H1 (cell line): ENCODE results near the gene LILRB3. TPM values are rescaled to one million over a fixed set of nuclear protein-coding genes. Genes with fewer than 3 reads are reported as not detected.

Experiments
- CTCF ChIA-PET: fragments of 300-600 bp; sonication (Branson Sonifier 250); formaldehyde crosslinking; loops from one replicate; lab custom pipeline; 2021; ENCODE audit not compliant: partially characterized antibody; lab: Charles Lee
- POLR2A ChIA-PET: fragments of 300-600 bp; sonication (Branson Sonifier 250); formaldehyde crosslinking; loops from one replicate; lab custom pipeline; 2021; ENCODE audit warnings: inconsistent platforms; ENCODE audit not compliant: partially characterized antibody; lab: Charles Lee
- DNase-seq, 2 experiments: peaks; one replicate each; pipeline versions ENCODE4 v3.0.0 to v3.0.0-alpha.2; 2010 to 2022; ENCODE audit warnings: low spot score in 2 of 2, low read depth in 1 of 2, mixed read lengths in 1 of 2
- FAIRE-seq: peaks from 2 replicates; lab custom pipeline; 2011; peaks lifted over from hg19 to GRCh38; lab: Jason Lieb, UNC
- H2AFZ ChIP-seq: 2 replicates; pipeline ENCODE4 v1.8.1; 2012; ENCODE audit warnings: low read length, inconsistent platforms
- H2AK5ac ChIP-seq: 2 replicates; pipeline ENCODE4 v1.6.1; 2013; ENCODE audit warnings: low read depth, low read length
- H2BK120ac ChIP-seq: replicated peaks from 2 replicates; pipeline ENCODE3; 2013; ENCODE audit warnings: low read depth, low read length, inconsistent platforms
- H2BK12ac ChIP-seq: 2 replicates; pipeline ENCODE4 v1.6.1; 2013; ENCODE audit warnings: low read depth, low read length
- H2BK15ac ChIP-seq: 2 replicates; pipeline ENCODE4 v1.6.1; 2013; ENCODE audit warnings: low read length
- H2BK20ac ChIP-seq: 2 replicates; pipeline ENCODE4 v1.6.1; 2013; ENCODE audit warnings: low read length
- H2BK5ac ChIP-seq: 2 replicates; pipeline ENCODE4 v1.6.1; 2013; ENCODE audit warnings: low read depth, low read length
- H3K14ac ChIP-seq: 2 replicates; pipeline ENCODE4 v1.6.1; 2013; ENCODE audit warnings: inconsistent platforms; ENCODE audit not compliant: insufficient read length
- H3K18ac ChIP-seq: 2 replicates; pipeline ENCODE4 v1.6.1; 2013; ENCODE audit warnings: low read length; ENCODE audit errors: extremely low read depth
- H3K23ac ChIP-seq: 2 replicates; pipeline ENCODE4 v1.6.1; 2013; ENCODE audit warnings: inconsistent platforms; ENCODE audit not compliant: insufficient read length
- H3K23me2 ChIP-seq: 2 replicates; pipeline ENCODE4 v1.6.1; 2013; ENCODE audit warnings: low read depth, low read length
- H3K27ac ChIP-seq: 2 replicates; pipeline ENCODE4 v1.6.1; 2011; ENCODE audit warnings: low read depth, low read length, inconsistent platforms
- H3K27me3 ChIP-seq, 4 experiments: replicated peaks in 1 of 4; 1 replicate in 1 of 4; 2 replicates in 3 of 4; pipeline versions ENCODE4 v1.6.1 to v1.8.1; 2011 to 2013; ENCODE audit warnings: low read length in 3 of 4, mild to moderate bottlenecking in 3 of 4, inconsistent platforms in 2 of 4, mixed read lengths in 2 of 4, moderate library complexity in 1 of 4; ENCODE audit not compliant: control insufficient read depth in 3 of 4, insufficient read depth in 3 of 4; ENCODE audit errors: extremely low read depth in 1 of 4
- H3K36me3 ChIP-seq, 4 experiments: 2 replicates each; pipeline versions ENCODE4 v1.6.1 to v1.8.1; 2011 to 2013; ENCODE audit warnings: mild to moderate bottlenecking in 4 of 4, low read length in 3 of 4, moderate library complexity in 2 of 4, control low read depth in 1 of 4, inconsistent platforms in 1 of 4; ENCODE audit not compliant: insufficient read depth in 4 of 4, control insufficient read depth in 2 of 4
- H3K4ac ChIP-seq: replicated peaks from 2 replicates; pipeline ENCODE3; 2013; ENCODE audit warnings: low read length, low read depth, mixed read lengths, inconsistent platforms; ENCODE audit not compliant: insufficient read length
- H3K4me1 ChIP-seq, 4 experiments: replicated peaks in 1 of 4; 1 replicate in 1 of 4; 2 replicates in 3 of 4; pipeline versions ENCODE4 v1.6.1 to v1.8.1; 2011 to 2013; ENCODE audit warnings: low read length in 3 of 4, inconsistent platforms in 2 of 4, mixed read lengths in 1 of 4; ENCODE audit not compliant: insufficient read depth in 4 of 4, control insufficient read depth in 3 of 4
- H3K4me2 ChIP-seq, 2 experiments: 2 replicates each; pipeline versions ENCODE4 v1.6.1 to v1.8.1; 2011 to 2013; ENCODE audit warnings: low read depth in 2 of 2, low read length in 2 of 2, control low read depth in 1 of 2, inconsistent platforms in 1 of 2, mild to moderate bottlenecking in 1 of 2; ENCODE audit not compliant: insufficient read depth in 1 of 2
- H3K4me3 ChIP-seq, 4 experiments: fragments of 200-600, 300-600 bp in 1 of 4; sonication (generic), shearing (Covaris generic), sonication (Bioruptor Twin) in 1 of 4; 2 replicates each; pipeline versions ENCODE4 v1.5.1 to v1.8.1; 2011 to 2016; ENCODE audit warnings: low read length in 4 of 4, low read depth in 3 of 4, control low read depth in 2 of 4, inconsistent platforms in 2 of 4, mild to moderate bottlenecking in 2 of 4, mixed read lengths in 1 of 4, moderate library complexity in 1 of 4; ENCODE audit not compliant: insufficient read depth in 2 of 4; ENCODE audit errors: extremely low read depth in 1 of 4
- H3K56ac ChIP-seq: replicated peaks from 2 replicates; pipeline ENCODE3; 2013; ENCODE audit warnings: low read depth, mild to moderate bottlenecking, mixed read lengths, low read length, inconsistent platforms; ENCODE audit not compliant: insufficient read length
- H3K79me1 ChIP-seq: 2 replicates; pipeline ENCODE4 v1.6.1; 2013; ENCODE audit warnings: low read depth, low read length, control low read depth
- H3K79me2 ChIP-seq, 2 experiments: 2 replicates each; pipeline versions ENCODE4 v1.6.1 to v1.8.1; 2012 to 2013; ENCODE audit warnings: low read length in 2 of 2, mild to moderate bottlenecking in 2 of 2, inconsistent platforms in 1 of 2; ENCODE audit not compliant: insufficient read depth in 2 of 2, control insufficient read depth in 1 of 2
- H3K9ac ChIP-seq, 4 experiments: replicated peaks in 1 of 4; 1 replicate in 1 of 4; 2 replicates in 3 of 4; pipeline versions ENCODE4 v1.6.1 to v1.8.1; 2011 to 2013; ENCODE audit warnings: low read depth in 3 of 4, low read length in 3 of 4, control low read depth in 2 of 4, mild to moderate bottlenecking in 2 of 4, moderate library complexity in 2 of 4, inconsistent platforms in 1 of 4; ENCODE audit errors: extremely low read depth in 1 of 4
- H3K9me3 ChIP-seq, 2 experiments: 2 replicates each; pipeline versions ENCODE4 v1.6.1 to v1.8.1; 2012 to 2013; ENCODE audit warnings: mild to moderate bottlenecking in 2 of 2, moderate library complexity in 2 of 2, control low read depth in 1 of 2, inconsistent platforms in 1 of 2, low read depth in 1 of 2, low read length in 1 of 2, mixed read lengths in 1 of 2; ENCODE audit not compliant: insufficient read depth in 2 of 2
- H4K20me1 ChIP-seq, 2 experiments: replicated peaks in 1 of 2; 2 replicates each; pipeline versions ENCODE3 to v1.8.1; 2011 to 2013; ENCODE audit warnings: inconsistent platforms in 2 of 2, low read length in 2 of 2, mild to moderate bottlenecking in 1 of 2; ENCODE audit not compliant: insufficient read depth in 2 of 2, control insufficient read depth in 1 of 2
- H4K5ac ChIP-seq: 2 replicates; pipeline ENCODE4 v1.6.1; 2013; ENCODE audit warnings: low read length, low read depth, mixed read lengths, inconsistent platforms; ENCODE audit not compliant: insufficient read length
- H4K8ac ChIP-seq: 2 replicates; pipeline ENCODE4 v1.8.0; 2013; ENCODE audit warnings: mild to moderate bottlenecking, moderate library complexity, low read length, inconsistent platforms; ENCODE audit not compliant: insufficient read depth; ENCODE audit errors: extremely low read depth
- H4K91ac ChIP-seq: replicated peaks from 2 replicates; pipeline ENCODE3; 2013; ENCODE audit warnings: low read length, mixed read lengths, inconsistent platforms; ENCODE audit not compliant: insufficient read length
- ASH2L ChIP-seq: fragments of 200-600, 300-600 bp; sonication (generic); IDR thresholded peaks from one replicate; pipeline ENCODE4 v1.7.1; 2017; ENCODE audit warnings: low read length
- ATF3 ChIP-seq: IDR thresholded peaks from 2 replicates; pipeline ENCODE4 v1.6.1; 2011; ENCODE audit warnings: low read depth, mild to moderate bottlenecking, low read length; ENCODE audit not compliant: insufficient read depth
- BACH1 ChIP-seq: IDR thresholded peaks from 2 replicates; pipeline ENCODE4 v1.6.1; 2012; ENCODE audit warnings: low read length, improper control_type of control experiment
- CHD2 ChIP-seq: IDR thresholded peaks from 2 replicates; pipeline ENCODE4 v1.6.1; 2012; ENCODE audit warnings: low read length, improper control_type of control experiment
- GABPA ChIP-seq: IDR thresholded peaks from 2 replicates; pipeline ENCODE4 v1.6.1; 2011; ENCODE audit warnings: mild to moderate bottlenecking, low read length, moderate library complexity, borderline replicate concordance; ENCODE audit not compliant: insufficient read depth
- HDAC6 ChIP-seq: IDR thresholded peaks from one replicate; pipeline ENCODE4 v1.7.1; 2012; ENCODE audit warnings: low read depth, mild to moderate bottlenecking, inconsistent platforms, low read length, moderate library complexity
- KDM4A ChIP-seq: IDR thresholded peaks from one replicate; pipeline ENCODE4 v1.7.1; 2012; ENCODE audit warnings: low read depth, mild to moderate bottlenecking, moderate library complexity, low read length, inconsistent platforms; ENCODE audit not compliant: severe bottlenecking
- RNF2 ChIP-seq: fragments of 200-900, 300-1000 bp; sonication (generic); IDR thresholded peaks from 2 replicates; pipeline ENCODE4 v1.7.1; 2016; ENCODE audit warnings: borderline replicate concordance, low read depth, mild to moderate bottlenecking, antibody characterized with exemption, low read length; ENCODE audit not compliant: poor library complexity, severe bottlenecking; ENCODE audit errors: missing control alignments
- SRF ChIP-seq: IDR thresholded peaks from 2 replicates; pipeline ENCODE4 v1.6.1; 2011; ENCODE audit warnings: mild to moderate bottlenecking, low read depth, low read length, moderate library complexity
- TAF7 ChIP-seq: optimal IDR thresholded peaks from 2 replicates; pipeline ENCODE3; 2011; ENCODE audit warnings: low read depth, mild to moderate bottlenecking, inconsistent platforms, low read length, moderate library complexity, borderline replicate concordance
- TCF12 ChIP-seq: IDR thresholded peaks from 2 replicates; pipeline ENCODE4 v1.6.1; 2011; ENCODE audit warnings: low read depth, mild to moderate bottlenecking, low read length
- TEAD4 ChIP-seq: IDR thresholded peaks from 2 replicates; pipeline ENCODE4 v1.6.1; 2012; ENCODE audit warnings: low read depth, low read length, inconsistent platforms, mixed read lengths
- WGBS, 2 experiments: shearing (Covaris generic) in 1 of 2; methylation state at CpG; one replicate each; pipeline versions ENCODE4 v1.1.6 to v1.1.7; 2013 to 2015; ENCODE audit warnings: low lambda C conversion rate in 2 of 2, mixed read lengths in 2 of 2, inconsistent platforms in 1 of 2, low coverage in 1 of 2, missing lambda C conversion rate in 1 of 2; ENCODE audit not compliant: insufficient replicate concordance in 2 of 2, insufficient coverage in 1 of 2, insufficient read length in 1 of 2; ENCODE audit errors: extremely low coverage in 1 of 2, missing lambda C conversion rate in 1 of 2; 5-methylcytosine and 5-hydroxymethylcytosine counted together
- polyA plus RNA-seq, 7 experiments: library from polyadenylated mRNA; depleted of rRNA in 3 of 7; stranded (reverse) in 5 of 7; unstranded in 2 of 7; fragments of >200 nt in 5 of 7; fragments of 200-250 nt in 2 of 7; gene quantifications; 1 replicate in 5 of 7; 2 replicates in 1 of 7; 4 replicates in 1 of 7; pipeline versions ENCODE4 v1.2.1 to v1.2.3, GENCODE V29; 2011 to 2013; ENCODE audit warnings: missing spikeins in 2 of 7, mixed read lengths in 2 of 7
- total RNA-seq: library from RNA; stranded (reverse); fragmentation: NEBNext Ultra II Directional; extraction: Animal tissue kit (Norgen Biotek cat#: 25700); gene quantifications from 2 replicates; pipeline ENCODE4 v1.2.1, GENCODE V29; 2021
- TF ChIP-seq, protein P1 (sequence below): IDR thresholded peaks from 2 replicates; pipeline ENCODE4 v1.6.1; 2012; ENCODE audit warnings: inconsistent platforms

LILRB3 gene
- total and polyA plus RNA-seq, 2 of the 8 experiments (the other 6 are each of a cell fraction or from before 2014, with no cell fraction given), result not detected

DNA sequence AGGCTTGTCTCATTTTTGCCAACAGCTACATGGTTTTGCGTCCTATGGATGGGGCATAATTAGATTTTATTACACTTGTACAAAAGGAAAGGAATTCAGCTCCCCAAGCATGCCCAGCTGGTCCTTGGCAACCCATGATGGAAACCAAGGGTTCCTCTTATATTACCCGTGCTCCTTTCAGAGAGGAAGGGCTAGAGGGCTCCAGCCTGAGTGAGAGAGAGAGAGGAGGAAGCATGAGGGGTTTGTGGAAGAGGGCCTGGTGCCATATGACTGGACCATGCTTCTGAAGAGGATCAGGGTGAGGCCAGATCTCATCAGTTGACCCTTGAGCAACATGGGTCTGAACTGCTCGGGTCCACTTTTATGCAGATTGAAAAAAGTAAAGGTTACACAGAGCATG, 25.7 kb downstream of the LILRB3 start:
- Histone ChIP-seq H3K79me2 (peaks cover 11 to 23% of the 10 kb centered on the region in 2 experiments), H3K4ac (no peak overlapping the region), H3K27me3 (no peaks in the 10 kb centered on the region), H3K4me1 (peaks cover under 1 to 8% (median 1%) of the 10 kb centered on the region in 4 experiments; a peak in 4 of 7 replicates), H3K23ac (no peak overlapping the region), H3K4me2 (no peak overlapping the region), H3K23me2 (peaks cover 6% of the 10 kb centered on the region), H4K5ac (no peak overlapping the region), H3K4me3 (no peak overlapping the region), H2BK15ac (no peak overlapping the region), H3K9me3 (no peaks in the 10 kb centered on the region), H3K9ac (no peak overlapping the region), H3K27ac (no peak overlapping the region), H3K79me1 (peaks cover 4% of the 10 kb centered on the region), H2BK5ac (no peak overlapping the region), H2BK12ac (no peak overlapping the region), H4K20me1 (peaks cover 6 to 9% of the 10 kb centered on the region in 2 experiments), H3K18ac (no peak overlapping the region), H3K56ac (no peak overlapping the region), H2BK120ac (no peak overlapping the region), H3K14ac (no peak overlapping the region), H3K36me3 (peaks cover 3 to 28% (median 11%) of the 10 kb centered on the region in 4 experiments; a peak in 7 of 8 replicates), H4K8ac (no peak overlapping the region), H2BK20ac (no peak overlapping the region), H2AK5ac (no peak overlapping the region), H4K91ac (no peak overlapping the region), H2AFZ (no peak overlapping the region)
- DNase-seq, result no peak
- POLR2A ChIA-PET, result interaction anchor here (23.4 to 28.7 kb wide), 2 partner anchors 8 to 10 kb away, joined by 909 read pairs; partner anchors contain the start of genes MBOAT7, RPS9 and TSEN34
- FAIRE-seq, result no peak
- CTCF ChIA-PET, result interaction anchor here (0.6 to 3.2 kb wide), 3 partner anchors 8 to 13 kb away, joined by 3 to 7 read pairs (median 3); partner anchors contain the start of gene MBOAT7
- WGBS, 2 experiments, result 89% methylated on average over 3 of the region's 3 CpGs; no CpG with 5 or more reads in 1 of the 2 experiments
- TF ChIP-seq TCF12, result no peak
- TF ChIP-seq RNF2, result no peak
- TF ChIP-seq SRF, result no peak
- no peak for TF ChIP-seq CHD2
- TF ChIP-seq TEAD4, result no peak
- no peak for TF ChIP-seq BACH1
- no peak for TF ChIP-seq ASH2L
- TF ChIP-seq KDM4A, result no peak
- no peak for TF ChIP-seq TAF7
- TF ChIP-seq GABPA, result no peak
- TF ChIP-seq, protein P1, sequence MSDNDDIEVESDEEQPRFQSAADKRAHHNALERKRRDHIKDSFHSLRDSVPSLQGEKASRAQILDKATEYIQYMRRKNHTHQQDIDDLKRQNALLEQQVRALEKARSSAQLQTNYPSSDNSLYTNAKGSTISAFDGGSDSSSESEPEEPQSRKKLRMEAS, result no peak
- no peak for TF ChIP-seq HDAC6
- no peak for TF ChIP-seq ATF3
